ENCODE data around the gene SAT1.

The SAT1 gene

DNA sequence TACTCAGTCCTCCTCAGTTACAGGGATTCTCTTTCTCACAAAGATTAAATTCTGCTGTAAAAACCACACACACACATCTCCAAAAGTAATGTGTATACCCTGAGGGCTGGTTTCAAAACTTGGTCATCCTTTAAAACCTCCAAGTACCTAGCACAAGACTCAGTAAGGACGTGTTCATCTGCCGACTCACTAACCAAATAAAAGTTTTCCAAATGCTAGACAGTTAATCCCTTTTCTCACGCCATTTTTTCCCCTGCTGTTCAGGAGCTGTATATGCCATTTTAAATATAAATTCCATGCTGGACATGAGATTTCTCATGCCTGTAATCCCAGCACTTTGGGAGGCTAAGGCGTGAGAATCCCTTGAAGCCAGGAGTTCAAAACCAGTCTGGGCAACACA lies 3.9 kb upstream of the SAT1 start:
- no peak overlapping the region for H3K4me3 ChIP-seq (ENCODE audit: low read depth, low read length)
- TF ChIP-seq CTCF (IDR thresholded peaks at IDR 0.05; ENCODE audit: low read depth, low read length) = no peak

DNA sequence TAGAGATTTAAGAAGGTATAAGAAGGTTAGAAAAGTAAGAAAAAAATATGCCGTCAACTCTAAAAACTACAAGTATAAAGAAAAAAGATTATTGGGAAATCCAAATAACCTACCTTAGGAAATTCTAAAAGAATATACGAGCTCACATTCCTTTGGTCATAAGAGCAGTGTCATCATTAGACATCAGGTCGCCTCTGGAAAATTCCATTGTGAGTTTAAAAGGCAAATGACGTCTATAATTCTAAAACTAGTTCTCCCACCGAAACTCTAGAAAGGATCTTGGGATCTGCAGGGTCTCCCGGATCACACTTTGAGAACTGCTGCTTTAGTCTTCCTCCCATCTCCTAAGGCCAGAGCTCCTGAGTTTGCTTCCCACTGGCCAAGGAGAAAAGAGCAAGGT lies 518 bp upstream of the SAT1 start:
- H3K4me3 ChIP-seq (ENCODE audit: low read depth, low read length) = no peak overlapping the region
- TF ChIP-seq CTCF (IDR thresholded peaks at IDR 0.05; ENCODE audit: low read depth, low read length) = no peak

- H3K4me3 ChIP-seq (ENCODE audit: low read depth, low read length) = peak overlapping the region; percentile 72
- no peak for TF ChIP-seq CTCF (IDR thresholded peaks at IDR 0.05; ENCODE audit: low read depth, low read length)
These were observed 856 bp downstream of the SAT1 start for GRCh38 chrX:23783589-23784469.

GRCh38 chrX:23784470-23785331 lies 1.7 kb downstream of the SAT1 start:
- no peak for TF ChIP-seq CTCF (IDR thresholded peaks at IDR 0.05; ENCODE audit: low read depth, low read length)
- H3K4me3 ChIP-seq (ENCODE audit: low read depth, low read length) = peak overlapping the region; percentile 35

GRCh38 chrX:23785580-23785979 lies 2.6 kb downstream of the SAT1 start:
- H3K4me3 ChIP-seq (ENCODE audit: low read depth, low read length) = no peak overlapping the region; the same call in 1 of the 2 replicates
- TF ChIP-seq CTCF (IDR thresholded peaks at IDR 0.05; ENCODE audit: low read depth, low read length) = no peak

DNA sequence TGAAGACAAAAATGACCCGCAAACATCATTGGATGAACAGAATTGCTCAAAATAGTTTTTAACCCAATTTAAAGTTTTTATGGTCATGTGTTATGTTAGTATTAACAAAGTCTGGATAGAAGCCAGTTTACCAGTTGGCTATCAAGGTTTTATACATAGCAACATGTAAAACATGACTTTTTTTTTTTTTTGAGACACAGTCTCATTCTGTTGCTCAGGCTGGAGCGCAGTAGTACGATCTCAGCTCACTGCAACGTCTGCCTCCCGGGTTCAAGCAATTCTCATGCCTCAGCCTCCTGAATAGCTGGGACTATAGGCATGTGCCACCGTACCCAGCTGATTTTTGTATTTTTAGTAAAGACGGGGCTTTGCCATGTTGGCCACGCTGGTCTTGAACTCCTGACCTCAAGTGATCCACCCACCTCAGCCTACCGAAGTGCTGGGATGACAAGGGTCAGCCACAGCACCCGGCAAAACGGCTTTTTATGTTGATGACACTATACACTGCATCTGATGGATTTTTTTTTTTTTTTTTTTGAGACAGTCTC lies 3.4 kb downstream of the SAT1 start:
- TF ChIP-seq CTCF (IDR thresholded peaks at IDR 0.05; ENCODE audit: low read depth, low read length) = no peak
- no peak overlapping the region for H3K4me3 ChIP-seq (ENCODE audit: low read depth, low read length)

Measured in WI38 (cell line).